Left cardiac atrium (tissue), 4 donors: ENCODE data around the gene MRM2. TPM values are rescaled to one million over a fixed set of nuclear protein-coding genes. Genes with fewer than 3 reads are reported as not detected.
A peak's percentile ranks its signal among the peaks of the same experiment; 100 is the strongest.

ENCODE experiments used
- ATAC-seq, 2 donors: fragments of 200-7000 bp; cut with Tn5 transposase; one replicate each; pipeline ENCODE4 v1.9.1; 2020; ENCODE audit warnings: mild to moderate bottlenecking in 2 of 2, moderate library complexity in 2 of 2
- DNase-seq: peaks from one replicate; pipeline ENCODE4 v3.0.0-alpha.2; 2020
- intact Hi-C, 2 donors: fragments of 100-400 bp; cut with DNase I; formaldehyde crosslinking; loops; one replicate each; pipeline versions ENCODE4 v1.14.1 to v1.15.1; 2022 to 2023
- total RNA-seq, 2 donors: library from RNA; stranded (reverse); fragmentation: NEBNext Ultra II Directional; extraction: Animal tissue kit (Norgen Biotek cat#: 25700); gene quantifications; one replicate each; pipeline ENCODE4 v1.2.1, GENCODE V29; 2021
- donor health status: DM: no; HTN: yes; CAD: no.
- donor health status: DM: no; HTN: yes; CAD: no; lungs with severe emphysema.
- donor health status: DM: yes; HTN: yes; CAD: no.
- donor health status: Dilated cardiomyopathy.

Gene MRM2
- total RNA-seq, 2 donors from 2014 or later, result 18.9 TPM

GRCh38 chr7:2251841-2252771 is 10.1 kb upstream of the MRM2 start:
- intact Hi-C loops, result no loop called here
- ATAC-seq (no peak), DNase-seq (no peak)

- intact Hi-C loops, result no loop called here
- no peak for DNase-seq
- ATAC-seq, result no peak
These were observed 9.4 kb upstream of the MRM2 start for GRCh38 chr7:2251381-2251780.

- DNase-seq, result no peak
- intact Hi-C loops, result loop anchor here in 1 of 2 donors (10.0 kb wide), 1 partner anchor 95 kb away; no protein-coding TSS in a partner anchor
These were observed 7.8 kb upstream of the MRM2 start for GRCh38 chr7:2249744-2250323.

GRCh38 chr7:2248984-2249694 is 7.1 kb upstream of the MRM2 start:
- intact Hi-C loops, result loop anchor here in 1 of 2 donors (10.0 kb wide), 1 partner anchor 96 kb away; no protein-coding TSS in a partner anchor
- ATAC-seq (peak; percentile 73 to 80), DNase-seq (peak; percentile 62)

More at GRCh38 chr7:2249744-2250323, 7.8 kb upstream of the MRM2 start:
- ATAC-seq, result no peak

- peak; percentile 32 to 34 for ATAC-seq
- intact Hi-C loops, result loop anchor here in 1 of 2 donors (10.0 kb wide), 1 partner anchor 97 kb away; no protein-coding TSS in a partner anchor
- no peak for DNase-seq
These were observed 5.4 kb upstream of the MRM2 start for GRCh38 chr7:2247141-2247995.

GRCh38 chr7:2245883-2246675 is 4.1 kb upstream of the MRM2 start:
- ATAC-seq (no peak), DNase-seq (no peak)
- intact Hi-C loops, result loop anchor here in 1 of 2 donors (10.0 kb wide), 1 partner anchor 99 kb away; no protein-coding TSS in a partner anchor

- DNase-seq, result no peak
- no peak for ATAC-seq
- intact Hi-C loops, result loop anchor here (5.0 to 10.0 kb wide), 2 partner anchors 100 to 108 kb away; partner anchors contain the start of gene EIF3B (in 1 of the 2)
These were observed 2.5 kb upstream of the MRM2 start for GRCh38 chr7:2244404-2244995.

GRCh38 chr7:2243458-2243857 is 1.5 kb upstream of the MRM2 start:
- ATAC-seq, result no peak
- intact Hi-C loops, result loop anchor here (5.0 to 10.0 kb wide), 2 partner anchors 101 to 109 kb away; partner anchors contain the start of gene EIF3B (in 1 of the 2)
- DNase-seq, result no peak

- intact Hi-C loops, result loop anchor here (5.0 to 10.0 kb wide), 2 partner anchors 102 to 110 kb away; partner anchors contain the start of gene EIF3B (in 1 of the 2)
- DNase-seq (no peak), ATAC-seq (peak in 1 of 2 donors; percentile 7)
These were observed 780 bp upstream of the MRM2 start for GRCh38 chr7:2242541-2243429.

GRCh38 chr7:2239242-2239641 is 2.8 kb downstream of the MRM2 start:
- intact Hi-C loops, result no loop called here
- no peak for DNase-seq
- no peak for ATAC-seq

- ATAC-seq, result no peak
- intact Hi-C loops, result no loop called here
- DNase-seq, result no peak
These were observed 4.8 kb downstream of the MRM2 start for GRCh38 chr7:2237109-2237602.

- intact Hi-C loops, result no loop called here
- DNase-seq (no peak), ATAC-seq (no peak)
These were observed 8.1 kb downstream of the MRM2 start for GRCh38 chr7:2233926-2234325.

GRCh38 chr7:2232766-2233520 is 9.1 kb downstream of the MRM2 start, which contains the start of gene MAD1L1:
MAD1L1 (minus strand) TSS chr7:2232945; CDS start chr7:2230133, 2,812 bp downstream.
- peak; percentile 92 to 93 for ATAC-seq
- intact Hi-C loops, result no loop called here
- DNase-seq, result peak; percentile 93

GRCh38 chr7:2231992-2232765 is 9.8 kb downstream of the MRM2 start:
- ATAC-seq (peak; percentile 45 to 52), DNase-seq (no peak)
- intact Hi-C loops, result no loop called here
